Measurements from ENCODE around the gene PPFIA4. TPM values are rescaled to one million over a fixed set of nuclear protein-coding genes. Genes with fewer than 3 reads are reported as not detected.

PPFIA4 gene
- total RNA-seq, 1 donor from 2014 or later: 1.3 TPM

DNA sequence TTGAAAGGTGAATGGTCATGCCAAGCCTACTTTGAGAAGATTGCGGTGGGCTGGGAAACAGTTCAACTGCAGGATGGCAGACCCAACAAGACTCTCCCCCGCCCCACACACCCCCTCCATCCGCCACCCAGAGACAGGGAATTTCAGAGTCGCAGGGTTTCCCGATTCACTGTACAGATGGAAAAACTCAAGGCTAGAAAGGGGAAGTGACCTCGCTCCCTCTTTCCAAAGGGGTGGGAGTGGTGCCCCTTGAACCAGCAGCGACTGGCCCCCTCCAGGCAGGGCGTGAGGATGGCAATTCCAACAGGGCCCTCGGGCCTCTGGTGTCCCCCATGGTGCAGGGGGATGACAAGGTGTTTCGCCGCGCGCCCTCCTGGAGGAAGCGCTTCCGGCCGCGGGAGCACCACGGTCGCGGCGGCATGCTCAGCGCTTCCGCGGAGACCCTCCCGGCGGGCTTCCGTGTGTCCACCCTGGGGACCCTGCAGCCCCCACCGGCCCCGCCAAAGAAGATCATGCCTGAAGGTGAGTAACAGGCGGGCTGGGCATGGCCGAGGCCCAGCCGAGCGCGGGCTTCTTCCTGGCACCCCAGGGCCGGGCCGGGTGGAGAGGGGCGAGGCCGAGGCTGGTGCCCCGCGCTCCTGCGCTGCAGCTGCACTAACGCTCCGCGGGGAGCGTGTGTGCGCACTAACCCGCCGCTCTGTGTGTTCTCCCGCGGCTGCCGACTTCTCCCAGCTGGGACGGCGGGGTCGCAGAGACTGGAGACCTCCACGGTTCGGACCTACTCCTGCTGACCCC, 49.1 kb downstream of the PPFIA4 start:
- ATAC-seq (peak; percentile 57), DNase-seq (no peak)
- peaks cover 7% of the 10 kb centered on the region for H3K27me3 ChIP-seq
- TF ChIP-seq, protein P1, sequence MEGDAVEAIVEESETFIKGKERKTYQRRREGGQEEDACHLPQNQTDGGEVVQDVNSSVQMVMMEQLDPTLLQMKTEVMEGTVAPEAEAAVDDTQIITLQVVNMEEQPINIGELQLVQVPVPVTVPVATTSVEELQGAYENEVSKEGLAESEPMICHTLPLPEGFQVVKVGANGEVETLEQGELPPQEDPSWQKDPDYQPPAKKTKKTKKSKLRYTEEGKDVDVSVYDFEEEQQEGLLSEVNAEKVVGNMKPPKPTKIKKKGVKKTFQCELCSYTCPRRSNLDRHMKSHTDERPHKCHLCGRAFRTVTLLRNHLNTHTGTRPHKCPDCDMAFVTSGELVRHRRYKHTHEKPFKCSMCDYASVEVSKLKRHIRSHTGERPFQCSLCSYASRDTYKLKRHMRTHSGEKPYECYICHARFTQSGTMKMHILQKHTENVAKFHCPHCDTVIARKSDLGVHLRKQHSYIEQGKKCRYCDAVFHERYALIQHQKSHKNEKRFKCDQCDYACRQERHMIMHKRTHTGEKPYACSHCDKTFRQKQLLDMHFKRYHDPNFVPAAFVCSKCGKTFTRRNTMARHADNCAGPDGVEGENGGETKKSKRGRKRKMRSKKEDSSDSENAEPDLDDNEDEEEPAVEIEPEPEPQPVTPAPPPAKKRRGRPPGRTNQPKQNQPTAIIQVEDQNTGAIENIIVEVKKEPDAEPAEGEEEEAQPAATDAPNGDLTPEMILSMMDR (IDR thresholded peaks at IDR 0.05): no peak
- no peaks in the 10 kb centered on the region for H3K36me3 ChIP-seq
- no peaks in the 10 kb centered on the region for H3K9me3 ChIP-seq
- intact Hi-C loops (cut with DNase I): no loop called here
- peak overlapping the region; percentile 47 for H3K4me3 ChIP-seq
- H3K27ac ChIP-seq: no peak overlapping the region
- H3K4me1 ChIP-seq: peaks cover 8% of the 10 kb centered on the region

DNA sequence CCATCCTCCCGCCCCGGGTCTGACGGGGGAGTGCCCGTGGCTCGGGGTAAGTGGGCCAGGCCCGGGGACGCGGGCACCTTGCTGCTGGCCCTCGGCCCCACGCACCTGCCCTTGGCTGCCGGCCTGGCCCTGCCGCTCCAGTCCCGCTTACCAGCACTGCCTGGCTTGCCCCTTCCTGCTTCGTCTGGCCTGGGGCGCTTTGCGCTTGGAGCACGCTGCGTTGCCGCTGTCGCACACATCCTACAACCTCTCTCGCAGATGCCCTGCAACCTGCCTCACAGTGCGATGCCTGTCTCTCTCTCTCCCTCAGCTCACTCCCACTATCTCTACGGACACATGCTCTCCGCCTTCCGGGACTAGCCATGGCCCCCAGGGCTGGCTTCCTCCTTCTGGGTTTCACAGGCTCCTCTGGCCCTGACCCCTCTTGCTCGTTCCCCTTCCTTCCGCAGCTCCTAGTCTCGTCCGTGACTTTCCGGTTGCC, 49.8 kb downstream of the PPFIA4 start:
- H3K27ac ChIP-seq: no peak overlapping the region
- H3K4me3 ChIP-seq: peak overlapping the region; percentile 47
- intact Hi-C loops (cut with DNase I): no loop called here
- TF ChIP-seq, protein P1 (IDR thresholded peaks at IDR 0.05): no peak
- H3K9me3 ChIP-seq: no peaks in the 10 kb centered on the region
- H3K4me1 ChIP-seq: peaks cover 8% of the 10 kb centered on the region
- ATAC-seq: peak; percentile 74
- no peak for DNase-seq
- peaks cover 7% of the 10 kb centered on the region for H3K27me3 ChIP-seq
- H3K36me3 ChIP-seq: no peaks in the 10 kb centered on the region

DNA sequence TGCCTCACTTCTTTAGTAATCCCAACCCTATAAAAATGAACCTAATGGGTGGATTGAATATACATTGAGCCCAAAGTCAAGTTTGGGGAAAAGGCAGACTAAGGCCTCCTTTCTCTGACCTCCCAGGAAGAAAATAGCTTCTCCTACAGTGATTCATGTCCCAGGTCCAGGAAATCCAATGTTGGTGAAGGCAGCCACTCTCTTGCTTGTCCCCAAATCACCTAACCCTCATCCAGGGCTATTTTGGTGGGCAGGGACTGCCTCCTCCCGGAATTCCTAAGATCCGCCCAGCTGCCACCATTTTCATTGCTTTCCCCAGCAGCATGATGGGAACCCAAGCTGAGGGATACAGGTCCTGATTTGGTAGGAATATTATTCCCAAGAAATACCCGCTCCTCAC, 51.1 kb downstream of the PPFIA4 start:
- no peak for ATAC-seq
- TF ChIP-seq, protein P1 (IDR thresholded peaks at IDR 0.05): no peak
- H3K27ac ChIP-seq: no peak overlapping the region
- H3K9me3 ChIP-seq: no peaks in the 10 kb centered on the region
- no peak for DNase-seq
- peaks cover 8% of the 10 kb centered on the region for H3K4me1 ChIP-seq
- H3K27me3 ChIP-seq: peaks cover 7% of the 10 kb centered on the region
- intact Hi-C loops (cut with DNase I): no loop called here
- H3K4me3 ChIP-seq: no peak overlapping the region
- no peaks in the 10 kb centered on the region for H3K36me3 ChIP-seq

DNA sequence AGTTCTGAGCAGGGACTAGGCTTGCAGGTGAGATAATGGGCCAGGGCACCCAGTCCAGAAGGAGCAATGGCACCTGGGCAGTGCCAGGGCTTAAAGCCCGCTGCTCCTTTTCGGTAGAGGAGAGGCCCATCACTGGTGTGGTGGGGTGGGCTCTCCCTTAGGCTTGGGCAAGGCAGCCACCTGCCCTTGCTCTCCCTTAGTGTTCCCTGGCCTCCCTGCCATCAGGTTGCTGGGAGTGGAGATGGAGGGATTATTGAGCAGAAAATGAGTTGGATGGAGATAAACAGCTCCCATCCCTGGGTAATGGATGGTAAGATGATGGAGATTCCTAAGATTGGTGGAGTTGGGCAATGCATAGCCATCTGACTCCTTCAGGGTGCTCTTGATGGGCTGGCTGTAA, 51.7 kb downstream of the PPFIA4 start:
- H3K4me1 ChIP-seq: peaks cover 8% of the 10 kb centered on the region
- no peak overlapping the region for H3K27ac ChIP-seq
- no peaks in the 10 kb centered on the region for H3K9me3 ChIP-seq
- H3K4me3 ChIP-seq: no peak overlapping the region
- H3K27me3 ChIP-seq: peaks cover 7% of the 10 kb centered on the region
- ATAC-seq (no peak), DNase-seq (no peak)
- TF ChIP-seq, protein P1 (IDR thresholded peaks at IDR 0.05): no peak
- intact Hi-C loops (cut with DNase I): no loop called here
- no peaks in the 10 kb centered on the region for H3K36me3 ChIP-seq

DNA sequence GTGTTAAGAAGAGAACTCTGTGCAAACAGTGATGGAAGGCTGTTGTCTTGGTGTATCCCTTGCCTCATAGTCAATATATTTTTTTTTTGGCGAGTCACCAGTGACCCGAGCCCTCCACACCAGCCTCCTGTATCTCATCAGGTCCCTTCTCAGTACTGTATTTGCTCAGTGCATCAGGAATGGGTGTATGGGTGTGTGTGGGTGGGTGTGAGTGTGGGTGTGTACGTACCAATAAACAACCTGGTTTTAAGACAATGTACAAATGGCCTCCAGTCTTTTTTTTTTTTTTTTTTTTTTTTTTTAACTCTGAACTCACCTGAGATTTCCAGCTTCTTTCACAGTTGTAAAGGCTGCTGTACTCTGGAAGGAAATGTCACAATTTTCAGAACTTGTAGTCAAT, 52.2 kb downstream of the PPFIA4 start:
- no peak for DNase-seq
- intact Hi-C loops (cut with DNase I): no loop called here
- Histone ChIP-seq H3K4me1 (peaks cover 8% of the 10 kb centered on the region), H3K27ac (no peak overlapping the region), H3K36me3 (no peaks in the 10 kb centered on the region), H3K27me3 (peaks cover 7% of the 10 kb centered on the region), H3K9me3 (no peaks in the 10 kb centered on the region), H3K4me3 (no peak overlapping the region)
- TF ChIP-seq, protein P1 (IDR thresholded peaks at IDR 0.05): no peak
- ATAC-seq: no peak

Measured in upper lobe of right lung (tissue), 1 donor.